Right lobe of liver (tissue), 4 donors: Measurements from ENCODE around the gene INPP4B.

Source experiments
- CTCF ChIP-seq, 4 donors: fragments of 200-600 bp in 3 of 4; fragments of 450-650 bp in 1 of 4; IDR thresholded peaks; one replicate each; pipeline versions ENCODE4 v1.5.1 to v1.8.0; 2016 to 2022; ENCODE audit warnings: antibody characterized with exemption in 4 of 4, mild to moderate bottlenecking in 2 of 4
- POLR2A ChIP-seq: fragments of 450-650 bp; IDR thresholded peaks from one replicate; pipeline ENCODE4 v1.6.1; 2017; ENCODE audit warnings: antibody characterized with exemption, mild to moderate bottlenecking
- donor health status: DM: no; HTN: no; CAD: no.
- donor health status: DM: no; HTN: no; CAD: no.
- donor health status: DM: no; HTN: yes; CAD: no.

DNA sequence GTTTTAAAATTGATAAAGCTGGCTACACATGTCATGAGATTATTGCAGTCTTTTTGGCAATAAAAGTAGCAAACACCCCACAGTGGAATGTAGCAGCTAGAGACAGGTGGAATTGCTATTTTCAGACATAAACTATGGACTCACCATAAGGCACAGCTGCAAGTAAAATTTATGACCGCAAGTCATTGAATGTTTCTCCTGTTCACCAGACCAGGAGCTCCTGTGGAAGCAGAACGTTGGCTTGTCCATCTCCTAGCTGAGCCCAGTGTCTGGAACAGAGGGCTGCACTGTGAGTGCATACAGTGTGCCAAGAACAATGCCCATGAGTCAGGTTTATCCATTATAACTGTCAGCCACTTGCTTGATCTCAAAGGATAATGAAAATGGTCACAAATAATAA lies 538.2 kb downstream of the INPP4B start:
- no peak for TF ChIP-seq POLR2A
- no peak for TF ChIP-seq CTCF (IDR thresholded peaks at IDR 0.05)
